NCI-H460 (cell line): ENCODE results near the gene EIPR1. TPM values are rescaled to one million over a fixed set of nuclear protein-coding genes. Genes with fewer than 3 reads are reported as not detected.

Experiments used
- DNase-seq: peaks from one replicate; pipeline ENCODE4 v3.0.0-alpha.2; 2016; ENCODE audit warnings: low read depth; ENCODE audit errors: extremely low read depth
- total RNA-seq: library from RNA; depleted of rRNA; stranded (reverse); fragments of >200 nt; shearing (Covaris generic); gene quantifications from 2 replicates; pipeline ENCODE4 v1.2.3, GENCODE V29; 2014

EIPR1 gene
- total RNA-seq, 1 experiment from 2014 or later = 56.5 TPM

DNA sequence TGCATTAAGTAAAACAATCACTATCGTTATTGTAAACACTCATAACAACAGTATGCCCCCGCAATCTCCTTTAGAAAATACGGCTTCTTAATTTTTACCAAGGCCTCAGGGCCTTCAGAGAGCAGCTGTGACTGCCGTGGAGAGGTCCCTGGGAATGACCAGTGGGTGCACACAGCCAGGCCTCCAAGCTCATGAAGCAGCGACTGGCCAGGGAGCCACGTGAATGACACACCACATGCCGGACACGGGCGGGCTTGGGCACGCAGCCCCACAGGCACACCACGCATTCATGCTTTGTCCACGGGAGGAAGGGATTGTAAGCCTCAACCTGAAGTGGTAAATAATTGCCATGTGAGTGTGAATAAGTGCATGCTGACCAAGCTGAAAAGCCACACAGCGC lies 121.0 kb downstream of the EIPR1 start:
- DNase-seq = no peak

DNA sequence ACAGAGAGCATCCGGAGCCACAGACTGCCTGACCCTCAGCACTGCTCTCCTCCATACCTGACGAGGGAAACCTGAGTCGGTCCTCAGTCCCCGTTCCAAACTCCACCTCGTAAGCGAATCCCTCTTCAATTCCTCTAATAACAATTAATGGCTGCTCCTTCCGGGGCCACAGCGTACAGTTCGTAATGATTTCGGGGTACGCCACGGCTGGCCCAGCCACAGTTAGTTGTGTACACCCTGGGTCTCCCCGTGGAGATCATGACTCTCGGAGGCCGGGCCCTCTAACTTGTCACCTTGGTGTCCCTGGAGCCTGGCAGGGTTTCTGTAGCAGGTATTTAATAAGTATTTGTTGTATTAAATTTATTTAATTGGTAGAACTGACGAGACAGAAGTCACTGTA lies 121.5 kb downstream of the EIPR1 start:
- no peak for DNase-seq

DNA sequence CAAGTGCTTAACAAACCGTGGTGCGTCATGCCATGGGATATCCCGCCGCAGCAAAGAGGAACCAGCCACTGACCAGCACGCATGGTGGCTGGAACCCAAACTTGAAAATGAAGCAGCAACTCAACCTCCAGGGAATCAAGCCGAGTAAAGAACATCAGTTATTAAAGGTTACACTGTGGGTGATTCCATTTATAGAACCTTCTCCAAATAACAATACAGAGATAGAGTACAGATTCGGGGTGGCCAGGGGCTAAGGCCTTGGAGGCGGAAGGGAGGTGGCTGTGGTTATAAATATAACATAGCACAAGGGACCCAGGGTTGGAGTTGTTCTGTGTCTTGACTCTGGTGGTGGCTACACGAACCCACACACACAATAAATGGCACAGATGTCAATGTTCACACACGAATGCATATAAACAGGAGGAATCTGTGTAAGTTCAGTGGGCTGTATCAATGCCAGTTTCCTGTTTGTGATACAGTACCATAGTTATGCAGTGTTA lies 123.1 kb downstream of the EIPR1 start:
- no peak for DNase-seq

DNA sequence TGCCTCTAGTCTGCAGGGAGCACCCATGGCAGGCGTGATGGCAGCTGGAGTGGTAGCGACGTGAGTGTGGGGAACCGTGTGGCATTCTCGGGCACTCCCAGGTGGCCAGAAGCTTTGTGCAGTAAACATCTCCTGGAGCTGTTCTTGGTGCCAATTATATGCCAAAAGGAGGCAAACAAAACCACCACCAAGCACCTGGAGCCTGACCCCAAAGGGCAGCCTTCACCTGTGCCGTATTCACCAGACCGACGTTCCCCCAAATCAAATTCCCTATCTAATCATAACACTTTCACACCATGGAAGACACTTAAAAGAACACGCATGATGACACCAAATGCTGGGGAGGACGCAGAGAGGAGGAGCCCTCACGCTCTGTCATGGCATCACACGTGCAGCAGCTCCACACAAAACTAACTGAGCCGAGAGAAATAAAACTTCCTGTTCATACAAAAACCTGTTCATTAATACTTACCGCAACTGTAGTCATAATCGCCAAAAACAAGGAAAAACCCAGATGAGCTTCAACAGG lies 123.6 kb downstream of the EIPR1 start:
- DNase-seq = no peak

DNA sequence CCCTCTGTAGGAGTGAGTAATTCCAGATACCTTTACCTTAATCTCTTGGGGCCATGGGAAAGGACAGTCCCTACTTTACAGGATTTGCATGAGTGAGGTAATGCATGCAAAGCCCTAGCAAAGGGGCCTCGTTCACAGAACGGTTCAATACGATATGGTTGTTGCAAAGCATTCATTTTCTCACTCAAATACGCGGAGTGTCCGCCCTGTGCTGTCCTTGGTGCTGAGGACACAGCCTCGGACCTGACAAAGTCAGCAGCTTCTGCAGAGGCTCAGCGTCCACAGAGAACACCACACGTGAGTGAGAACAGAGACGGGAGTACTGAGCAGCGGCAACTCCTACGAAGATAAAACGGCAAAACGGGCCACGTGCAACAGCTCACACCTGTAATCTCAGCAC lies 125.7 kb downstream of the EIPR1 start:
- no peak for DNase-seq

DNA sequence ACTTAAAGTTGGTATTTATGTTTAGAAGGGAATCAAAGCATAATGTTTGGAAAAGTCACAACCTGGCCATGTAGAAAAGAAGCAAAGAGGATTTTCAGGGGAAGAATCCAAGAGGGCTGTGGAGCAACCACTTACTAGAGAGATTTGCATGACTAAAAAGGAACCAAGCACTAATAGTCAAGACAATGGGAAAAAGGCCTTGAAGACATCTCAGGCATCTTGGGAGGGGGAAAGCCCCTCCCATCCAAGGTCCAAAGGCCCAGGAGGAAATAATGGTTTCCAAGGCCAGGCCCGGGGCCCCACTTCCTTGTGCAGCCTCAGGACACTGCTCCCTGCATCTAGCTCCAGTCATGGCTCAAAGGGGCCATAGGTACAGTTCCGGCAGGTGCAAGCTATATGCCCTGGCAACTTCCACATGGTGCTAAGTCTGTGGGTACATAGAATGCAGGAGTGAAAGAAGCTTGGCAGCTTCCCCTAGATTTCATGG lies 128.1 kb downstream of the EIPR1 start:
- DNase-seq = no peak

DNA sequence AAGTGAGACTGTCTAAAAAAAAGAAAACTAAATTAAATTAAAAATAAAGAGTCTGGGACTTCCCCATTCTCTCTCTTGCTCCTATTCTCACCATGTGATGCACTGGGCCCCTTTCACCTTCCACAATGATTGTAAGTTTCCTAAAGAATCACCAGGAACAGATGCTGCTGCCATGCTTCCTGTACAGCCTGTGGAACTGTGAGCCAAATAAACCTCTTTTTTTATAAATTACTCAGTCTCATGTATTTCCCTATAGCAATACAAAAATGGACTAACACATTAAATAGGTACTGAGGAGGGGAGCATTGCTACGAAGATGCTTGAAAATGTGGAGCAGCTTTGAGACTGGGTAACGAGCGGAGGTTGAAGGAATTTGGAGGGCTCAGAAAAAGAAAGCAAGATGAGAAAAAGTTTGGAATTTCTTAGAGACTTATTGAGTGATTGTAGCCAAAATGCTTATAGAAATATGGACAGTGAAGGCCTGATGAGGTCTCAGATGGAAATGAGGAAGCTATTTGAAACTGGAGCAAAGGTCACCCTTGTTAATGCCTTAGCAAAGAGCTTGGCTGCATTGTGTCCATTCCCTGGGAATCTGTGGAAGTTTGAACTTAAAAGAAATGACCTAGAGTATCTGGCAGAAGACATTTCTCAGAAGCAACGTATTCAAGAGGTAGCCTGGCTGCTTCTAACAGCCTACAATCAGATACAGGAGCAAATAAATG lies 128.7 kb downstream of the EIPR1 start:
- DNase-seq = no peak

DNA sequence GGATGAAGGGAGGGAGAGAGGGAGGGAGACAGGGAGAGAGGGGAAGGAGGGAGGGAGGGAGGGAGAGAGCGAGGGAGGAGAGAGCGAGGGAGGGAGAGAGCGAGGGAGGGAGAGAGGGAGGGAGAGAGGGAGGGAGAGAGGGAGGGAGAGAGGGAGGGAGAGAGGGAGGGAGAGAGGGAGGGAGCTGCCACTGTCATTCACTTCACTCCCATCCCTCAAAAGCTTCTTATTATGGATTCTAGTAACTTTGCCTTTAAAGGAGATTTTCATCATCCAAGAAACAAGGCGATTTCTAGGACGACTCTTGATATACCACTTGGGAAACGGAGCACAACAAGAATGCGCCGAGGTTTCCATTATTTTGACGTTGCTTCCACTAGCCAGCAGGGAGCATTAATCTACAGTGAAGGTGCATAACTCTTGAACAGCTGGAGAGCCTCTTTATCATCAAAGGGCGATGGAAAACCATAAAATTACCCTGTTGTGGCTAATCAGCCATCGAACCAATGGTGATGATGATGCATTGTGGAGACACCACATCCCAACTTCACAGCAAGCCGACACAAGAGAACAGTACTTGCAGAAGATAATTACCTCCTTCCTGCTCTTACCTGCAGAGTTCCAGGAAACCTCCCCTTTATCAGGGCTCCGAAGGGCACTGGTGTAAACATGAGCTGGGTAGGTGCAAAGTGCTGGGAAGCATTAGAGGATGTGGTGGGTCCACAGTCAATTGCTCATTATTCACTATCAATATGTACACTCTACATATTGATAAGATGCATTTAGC lies 130.5 kb downstream of the EIPR1 start:
- no peak for DNase-seq

DNA sequence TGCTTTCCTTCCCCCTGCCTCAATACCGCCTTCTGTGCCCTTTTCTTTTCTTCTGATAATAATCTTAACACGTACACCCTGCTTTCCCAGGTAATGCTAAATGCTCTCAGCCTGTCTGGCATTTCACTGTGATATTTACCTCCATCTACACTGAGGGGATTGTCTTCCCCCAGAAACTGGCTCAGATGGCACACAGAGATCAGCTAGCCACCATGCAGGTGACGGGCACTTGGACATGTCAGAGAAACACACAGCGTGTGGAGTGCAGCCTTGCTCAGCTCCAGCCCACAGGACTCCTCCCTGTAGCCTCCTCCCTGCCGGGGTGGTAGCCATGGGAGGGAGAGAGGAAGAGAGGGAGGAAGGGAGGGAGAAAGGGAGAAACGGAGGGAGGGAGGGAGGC lies 131.2 kb downstream of the EIPR1 start:
- DNase-seq = no peak

DNA sequence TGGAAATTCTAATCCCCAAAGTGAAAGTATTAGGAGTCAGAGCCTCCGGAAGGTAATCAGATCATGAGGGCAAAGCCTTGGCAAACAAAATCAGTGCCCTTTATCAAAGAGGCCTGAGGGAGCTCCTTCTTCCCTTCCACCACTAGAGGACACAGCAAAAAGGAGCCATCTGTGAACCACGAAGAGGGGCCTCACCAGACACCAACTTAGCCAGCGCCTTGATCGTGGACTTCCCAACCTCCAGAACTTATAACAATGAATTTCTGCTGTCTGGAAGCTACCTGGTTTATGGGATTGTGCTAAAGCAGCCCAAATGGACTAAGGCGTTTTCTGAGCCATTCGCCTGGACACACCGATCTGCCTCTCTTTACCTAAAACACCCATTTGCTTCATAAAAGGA lies 133.1 kb downstream of the EIPR1 start:
- DNase-seq = no peak

DNA sequence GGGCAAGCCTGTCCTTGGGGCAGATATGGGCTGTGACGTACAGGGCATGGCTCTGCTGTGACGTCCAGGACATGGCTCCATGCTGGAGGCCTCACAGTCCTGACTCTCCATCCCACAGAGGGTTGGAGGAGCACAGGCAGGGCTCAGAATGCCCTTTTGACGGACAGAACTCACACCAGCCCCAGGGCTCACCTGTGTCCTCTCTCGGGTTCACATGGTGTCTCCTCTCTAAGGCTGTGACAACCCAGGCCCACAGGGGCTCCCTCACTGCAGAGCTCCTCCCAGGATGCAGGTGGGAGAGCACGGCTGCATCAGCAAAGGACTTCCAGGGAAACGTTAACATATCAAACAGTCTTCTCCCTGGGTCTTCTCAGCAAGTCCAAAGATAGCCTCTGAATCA lies 133.8 kb downstream of the EIPR1 start:
- no peak for DNase-seq

DNA sequence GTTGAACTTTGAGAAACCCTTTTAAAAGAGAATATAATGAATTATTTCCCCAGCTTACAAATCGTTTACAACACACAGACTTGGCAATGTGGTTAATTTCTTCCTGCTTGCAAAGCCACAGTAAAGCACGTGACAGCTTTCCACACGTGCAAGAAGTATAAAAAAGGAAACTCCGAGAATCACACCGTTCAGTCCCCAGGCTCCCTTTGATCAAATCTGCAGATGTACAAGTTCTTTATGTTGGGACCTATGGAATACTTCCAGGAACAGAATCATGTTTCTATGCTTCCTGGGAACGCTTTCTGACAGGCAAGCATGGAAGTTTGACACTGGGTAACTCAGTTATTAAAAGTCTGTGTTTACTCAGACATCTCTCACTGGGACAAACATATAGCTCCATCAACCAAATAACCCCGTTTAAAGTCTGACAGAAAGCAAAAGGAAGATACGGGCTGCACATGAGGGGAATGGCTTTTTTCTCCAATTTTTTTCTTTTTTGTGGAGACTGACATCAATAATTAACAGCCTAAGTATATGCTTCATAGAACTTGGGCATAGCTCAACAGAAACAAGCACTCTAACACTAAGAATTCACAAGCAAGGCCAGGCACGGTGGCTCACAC lies 134.8 kb downstream of the EIPR1 start:
- DNase-seq = no peak

DNA sequence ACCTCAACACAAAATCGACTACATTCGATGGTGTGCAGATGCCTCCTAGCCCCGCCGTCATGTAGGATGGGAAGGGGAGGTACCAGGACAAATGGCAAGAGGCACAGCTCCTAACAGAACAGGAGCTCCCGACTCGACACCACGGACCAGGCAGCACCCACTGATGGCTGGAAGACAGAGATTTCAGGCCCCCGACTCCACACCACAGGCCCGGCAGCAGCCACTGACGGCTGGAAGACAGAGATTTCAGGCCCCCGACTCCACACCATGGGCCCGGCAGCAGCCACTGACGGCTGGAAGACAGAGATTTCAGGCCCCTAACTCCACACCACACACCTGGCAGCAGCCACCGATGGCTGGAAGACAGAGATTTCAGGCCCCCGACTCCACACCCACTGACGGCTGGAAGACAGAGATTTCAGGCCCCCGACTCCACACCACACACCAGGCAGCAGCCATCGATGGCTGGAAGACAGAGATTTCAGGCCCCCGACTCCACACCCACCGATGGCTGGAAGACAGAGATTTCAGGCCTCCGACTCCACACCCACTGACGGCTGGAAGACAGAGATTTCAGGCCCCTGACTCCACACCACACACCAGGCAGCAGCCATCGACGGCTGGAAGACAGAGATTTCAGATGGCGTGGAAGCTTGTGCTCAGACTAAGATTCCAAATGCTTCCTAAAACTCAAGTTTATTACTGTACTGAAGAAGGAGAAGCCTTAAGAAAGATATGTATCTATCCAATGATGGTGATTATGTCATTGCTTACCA lies 135.5 kb downstream of the EIPR1 start:
- DNase-seq = no peak

DNA sequence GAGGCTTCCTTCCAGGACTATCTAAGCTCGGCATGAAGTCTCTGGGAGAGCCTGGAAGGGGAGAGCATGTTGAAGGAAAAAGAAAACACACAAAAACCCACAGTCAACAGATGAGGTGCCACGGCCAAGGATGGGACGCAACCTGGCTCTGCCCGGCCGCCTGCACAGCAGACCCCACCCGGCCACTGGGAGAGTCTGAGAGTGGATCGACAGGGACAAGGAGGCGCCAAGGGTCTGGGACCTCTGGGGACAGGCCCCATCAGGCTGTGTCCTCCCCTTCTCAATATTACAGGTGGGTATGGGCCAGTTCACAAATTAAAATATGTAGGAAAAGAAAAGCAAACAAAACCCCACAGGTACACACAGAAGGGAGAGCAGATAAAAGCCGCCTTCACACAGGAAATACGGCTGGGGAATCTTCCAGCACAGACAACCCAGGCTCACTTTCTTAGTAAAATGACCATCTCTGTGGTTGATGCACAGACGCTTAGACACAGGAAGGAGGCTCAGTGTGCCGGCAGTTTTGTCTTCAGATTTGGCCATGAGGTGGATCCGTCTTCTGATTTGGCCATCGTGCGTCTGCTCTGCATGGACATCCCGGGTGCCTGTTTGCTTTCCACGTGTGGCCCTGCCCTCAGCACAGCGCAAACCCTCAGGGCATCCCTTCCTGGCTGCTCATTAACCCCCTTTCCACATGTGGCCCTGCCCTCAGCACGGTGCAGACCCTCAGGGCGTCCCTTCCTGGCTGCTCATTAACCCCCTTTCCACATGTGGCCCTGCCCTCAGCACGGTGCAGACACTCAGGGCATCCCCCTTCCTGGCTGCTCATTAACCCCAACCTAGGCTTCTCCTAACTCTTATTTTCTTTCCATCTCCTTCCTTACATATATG lies 138.4 kb downstream of the EIPR1 start:
- DNase-seq = no peak

DNA sequence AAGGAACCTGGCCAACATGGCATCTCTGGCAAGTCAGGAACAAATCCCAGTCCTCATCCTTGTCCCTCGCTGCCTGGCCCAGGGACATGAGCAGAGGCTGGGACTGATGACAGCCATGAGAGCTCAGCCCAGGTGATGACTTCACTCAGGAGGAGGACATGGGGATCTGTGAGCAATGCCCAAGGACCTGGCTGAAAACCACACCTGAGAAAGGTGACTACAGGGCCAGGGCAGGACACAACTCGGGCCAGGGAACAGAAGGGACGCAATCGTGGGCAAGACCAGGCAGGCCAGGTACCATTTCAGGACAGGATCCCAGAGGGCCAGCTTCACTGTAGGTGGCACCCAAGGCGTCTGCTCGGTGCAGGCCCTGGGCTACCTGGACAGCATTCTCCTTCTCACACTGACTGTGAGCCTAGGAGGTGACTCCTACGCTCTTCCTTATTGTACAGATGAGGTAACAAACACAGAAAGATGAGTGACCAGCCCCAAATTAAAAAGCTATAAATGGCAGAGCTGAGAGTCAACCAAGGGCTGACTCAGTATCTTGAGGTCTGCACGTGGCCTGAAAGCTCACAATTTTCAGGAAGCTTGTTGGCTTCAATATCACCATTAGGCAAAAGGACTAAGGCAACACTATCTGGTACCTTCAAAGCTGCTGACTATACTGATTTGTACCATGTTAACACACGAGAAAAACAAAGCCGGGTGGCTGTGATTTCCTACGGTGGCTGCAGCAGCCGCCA lies 141.1 kb downstream of the EIPR1 start:
- DNase-seq = no peak

DNA sequence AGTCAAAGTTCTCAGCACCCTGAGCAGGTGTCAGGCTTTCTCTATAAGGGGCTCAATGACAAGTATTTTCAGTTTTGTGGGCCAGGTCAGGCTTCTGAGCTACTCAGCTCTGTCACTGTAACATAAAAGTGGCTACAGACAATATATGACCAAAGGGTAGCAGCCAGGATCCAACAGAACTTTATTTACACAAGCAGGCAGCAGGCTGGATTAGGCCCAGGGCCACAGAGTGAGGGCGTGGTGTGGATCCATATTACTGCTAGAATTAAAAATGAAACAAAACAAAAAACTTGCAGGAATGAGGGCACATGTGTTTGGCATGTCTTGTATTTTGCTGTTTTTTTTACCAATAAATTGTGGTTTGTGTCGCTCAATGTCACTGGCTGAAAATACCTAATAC lies 143.7 kb downstream of the EIPR1 start:
- no peak for DNase-seq

DNA sequence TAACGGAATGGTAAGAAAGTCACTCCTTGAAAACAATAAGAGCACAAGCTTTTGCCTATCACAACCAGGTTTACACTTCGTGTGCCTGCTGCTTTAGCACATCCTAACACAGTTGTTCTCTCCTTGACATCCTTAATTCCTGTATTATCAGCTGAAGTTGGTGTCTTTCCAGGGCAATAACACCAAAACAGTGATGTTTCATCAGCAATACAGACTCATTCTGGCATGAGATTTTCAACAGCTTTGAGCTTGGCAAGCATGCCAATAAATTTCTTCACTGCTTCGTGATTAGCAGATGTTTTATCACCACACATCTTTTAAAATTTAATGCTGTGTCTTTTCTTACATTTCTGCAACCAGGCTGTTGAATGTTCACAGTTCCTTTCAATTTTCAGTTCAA lies 148.4 kb downstream of the EIPR1 start:
- DNase-seq = no peak

DNA sequence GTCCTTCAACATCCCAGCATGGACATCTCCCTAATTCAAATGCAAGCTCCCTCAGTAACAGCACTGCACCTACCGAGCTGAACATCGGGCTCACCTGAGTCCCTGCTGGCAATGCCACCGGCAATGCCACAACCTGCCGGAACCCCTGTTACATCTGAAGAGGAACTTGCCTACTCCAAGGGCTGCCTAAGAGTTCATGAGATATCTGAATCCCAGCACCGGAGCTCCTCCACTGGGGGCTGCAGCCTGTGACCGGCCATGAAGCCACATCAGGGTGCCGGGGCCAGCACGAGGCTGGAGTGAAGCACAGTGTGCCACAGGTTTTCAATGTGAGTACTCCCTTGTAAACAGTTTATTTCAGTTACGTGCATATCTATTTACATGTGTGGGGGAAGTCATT lies 152.9 kb downstream of the EIPR1 start:
- no peak for DNase-seq
